B cell (primary cell): ENCODE results near the gene TTLL5. TPM values are rescaled to one million over a fixed set of nuclear protein-coding genes. Genes with fewer than 3 reads are reported as not detected.

Source experiments
- ATAC-seq: fragments of 200-7000 bp; cut with Tn5 transposase; one replicate; pipeline ENCODE4 v1.10.0; 2021; ENCODE audit warnings: low read depth, mild to moderate bottlenecking, moderate number of reproducible peaks, moderate library complexity
- CTCF ChIA-PET: fragments of 350-600 bp; sonication (Branson Sonifier 250); formaldehyde crosslinking; loops from one replicate; lab custom pipeline; 2021; ENCODE audit warnings: antibody characterized with exemption, inconsistent platforms; lab: Charles Lee
- POLR2A ChIA-PET: fragments of 350-600 bp; sonication (Branson Sonifier 250); formaldehyde crosslinking; loops from one replicate; lab custom pipeline; 2021; ENCODE audit warnings: antibody characterized with exemption; lab: Charles Lee
- DNase-seq: peaks from one replicate; pipeline ENCODE4 v3.0.0; 2013
- H2AFZ ChIP-seq: 2 replicates; pipeline ENCODE4 v1.6.1; 2012; ENCODE audit warnings: mild to moderate bottlenecking, low read depth, low read length; ENCODE audit not compliant: insufficient read depth, poor library complexity, severe bottlenecking
- H3K27ac ChIP-seq, 2 donors: 1 replicate in 1 of 2; 2 replicates in 1 of 2; pipeline ENCODE4 v1.5.1; 2012 to 2013; ENCODE audit warnings: low read length in 2 of 2, mild to moderate bottlenecking in 2 of 2, moderate library complexity in 1 of 2
- H3K27me3 ChIP-seq, 4 experiments: fragments of 200-600 bp in 1 of 4; sonication (generic) in 1 of 4; replicated peaks in 1 of 4; 1 replicate in 2 of 4; 2 replicates in 2 of 4; pipeline versions ENCODE4 v1.6.1 to v1.7.0; 2013 to 2016; ENCODE audit warnings: low read length in 3 of 4, mild to moderate bottlenecking in 2 of 4, mixed read lengths in 1 of 4, moderate library complexity in 1 of 4; ENCODE audit not compliant: insufficient read depth in 4 of 4, control insufficient read depth in 3 of 4; ENCODE audit errors: control extremely low read depth in 1 of 4
- H3K36me3 ChIP-seq, 2 experiments: replicated peaks in 1 of 2; 1 replicate in 1 of 2; 2 replicates in 1 of 2; pipeline versions ENCODE4 v1.6.1 to v1.7.1; 2013; ENCODE audit warnings: low read length in 1 of 2; ENCODE audit not compliant: insufficient read depth in 2 of 2, control insufficient read depth in 1 of 2; ENCODE audit errors: control extremely low read depth in 1 of 2, extremely low read depth in 1 of 2
- H3K4me1 ChIP-seq, 2 donors: fragments of 200-600 bp in 1 of 2; sonication (generic) in 1 of 2; 1 replicate in 1 of 2; 2 replicates in 1 of 2; pipeline versions ENCODE4 v1.5.1 to v1.6.1; 2013 to 2017; ENCODE audit warnings: low read length in 2 of 2; ENCODE audit not compliant: control insufficient read depth in 2 of 2, insufficient read depth in 2 of 2
- H3K4me2 ChIP-seq: replicated peaks from 2 replicates; pipeline ENCODE3; 2012; ENCODE audit warnings: mild to moderate bottlenecking, low read depth, low read length; ENCODE audit not compliant: poor library complexity, severe bottlenecking
- H3K4me3 ChIP-seq, 5 experiments: fragments of 200-600 bp in 1 of 5; sonication (generic) in 1 of 5; 1 replicate in 3 of 5; 2 replicates in 2 of 5; pipeline versions ENCODE4 v1.5.1 to v1.7.0; 2011 to 2016; ENCODE audit warnings: low read length in 4 of 5, mild to moderate bottlenecking in 4 of 5, low read depth in 2 of 5, control low read depth in 1 of 5, moderate library complexity in 1 of 5; ENCODE audit not compliant: insufficient read depth in 1 of 5; ENCODE audit errors: control extremely low read depth in 1 of 5, extremely low read depth in 1 of 5
- H3K79me2 ChIP-seq: fragments of 200-600 bp; sonication (generic); one replicate; pipeline ENCODE4 v1.6.0; 2016; ENCODE audit warnings: low read length; ENCODE audit not compliant: control insufficient read depth, insufficient read depth
- H3K9ac ChIP-seq: fragments of 200-600 bp; sonication (generic); 2 replicates; pipeline ENCODE4 v1.6.1; 2017; ENCODE audit warnings: mild to moderate bottlenecking, low read length, moderate library complexity
- H3K9me3 ChIP-seq, 3 donors: one replicate each; pipeline versions ENCODE4 v1.6.1 to v1.7.1; 2013; ENCODE audit warnings: low read length in 2 of 3; ENCODE audit not compliant: control insufficient read depth in 2 of 3, insufficient read depth in 1 of 3; ENCODE audit errors: control extremely low read depth in 1 of 3
- H4K20me1 ChIP-seq: 2 replicates; pipeline ENCODE4 v1.6.0; 2012; ENCODE audit warnings: mild to moderate bottlenecking, low read length; ENCODE audit not compliant: insufficient read depth, control insufficient read depth, poor library complexity, severe bottlenecking
- H3K27ac Mint-ChIP-seq: one replicate; pipeline ENCODE4 v1.8.0; 2021; ENCODE audit warnings: mixed read lengths
- H3K27me3 Mint-ChIP-seq: one replicate; pipeline ENCODE4 v1.8.0; 2021; ENCODE audit warnings: mixed read lengths
- H3K4me1 Mint-ChIP-seq: one replicate; pipeline ENCODE4 v1.8.0; 2021; ENCODE audit warnings: mixed read lengths
- H3K4me3 Mint-ChIP-seq: one replicate; pipeline ENCODE4 v1.8.0; 2021; ENCODE audit warnings: mixed read lengths
- H3K9me3 Mint-ChIP-seq: one replicate; pipeline ENCODE4 v1.8.0; 2022; ENCODE audit warnings: mixed read lengths; ENCODE audit not compliant: insufficient read depth
- EZH2 ChIP-seq: IDR thresholded peaks from 2 replicates; pipeline ENCODE4 v1.6.1; 2012; ENCODE audit warnings: borderline replicate concordance, low read depth, mild to moderate bottlenecking, moderate library complexity, low read length; ENCODE audit not compliant: insufficient read depth, poor library complexity, severe bottlenecking
- whole genome bisulfite sequencing: methylation state at CpG from one replicate; pipeline ENCODE4 v1.1.5; 2013; ENCODE audit warnings: missing lambda C conversion rate; ENCODE audit not compliant: insufficient coverage; 5-methylcytosine and 5-hydroxymethylcytosine counted together
- intact Hi-C: fragments of 100-400 bp; cut with micrococcal nuclease; formaldehyde crosslinking; loops from one replicate; pipeline ENCODE4 v1.10.0; 2022
- polyA plus RNA-seq: library from polyadenylated mRNA; depleted of rRNA; stranded (reverse); fragments of >200 nt; gene quantifications from 2 replicates; pipeline ENCODE4 v1.2.3, GENCODE V29; 2012
- total RNA-seq, 2 donors: library from RNA; stranded (reverse); fragments of 120-200 nt in 1 of 2; gene quantifications; 1 replicate in 1 of 2; 2 replicates in 1 of 2; pipeline versions ENCODE4 v1.2.3 to v1.2.4, GENCODE V29; 2013 to 2022
- TF ChIP-seq, protein P1 (sequence below): fragments of 200-600 bp; IDR thresholded peaks from one replicate; pipeline ENCODE4 v1.8.0; 2022; ENCODE audit warnings: antibody characterized with exemption, mild to moderate bottlenecking

The TTLL5 gene
- total and polyA plus RNA-seq, 2 donors (not counting 1 experiment from before 2014, with no cell fraction given): 10.9 to 50.9 TPM

DNA sequence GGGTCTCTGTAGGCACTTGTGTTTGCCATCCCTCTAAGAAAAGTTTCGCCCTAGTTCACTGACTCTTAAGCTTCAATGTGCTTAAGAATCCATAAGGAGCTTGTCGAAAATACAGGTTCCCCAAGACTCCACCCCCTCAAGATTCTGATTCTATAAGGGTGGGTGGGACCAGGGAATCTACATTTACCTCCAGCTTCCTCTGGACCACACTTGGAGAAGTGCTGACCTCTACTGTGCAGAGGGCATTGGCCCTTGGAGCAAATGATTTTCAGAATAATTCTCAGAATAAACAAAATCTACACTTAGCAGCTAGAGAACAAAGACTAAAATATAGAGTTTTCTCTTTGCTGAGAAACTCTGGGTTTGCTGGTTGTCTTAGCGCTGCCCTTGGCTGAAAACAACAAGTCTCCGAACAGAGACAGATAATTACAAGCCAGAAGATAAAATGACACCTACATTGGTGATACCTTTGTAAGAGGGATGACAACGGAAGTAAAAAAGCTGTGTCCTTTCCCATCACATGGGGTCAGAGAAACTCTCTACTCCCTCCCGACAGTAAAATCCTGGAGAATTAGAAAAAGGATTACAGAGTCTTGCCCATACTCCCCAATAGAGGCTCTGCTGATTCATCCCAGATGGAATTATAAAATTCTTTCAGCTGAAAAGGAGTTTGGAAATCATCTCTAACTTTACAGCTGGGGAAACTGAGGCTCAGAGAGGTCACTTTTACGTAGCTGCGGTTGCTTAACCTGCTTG, 316.0 kb downstream of the TTLL5 start:
- TF ChIP-seq, protein P1, sequence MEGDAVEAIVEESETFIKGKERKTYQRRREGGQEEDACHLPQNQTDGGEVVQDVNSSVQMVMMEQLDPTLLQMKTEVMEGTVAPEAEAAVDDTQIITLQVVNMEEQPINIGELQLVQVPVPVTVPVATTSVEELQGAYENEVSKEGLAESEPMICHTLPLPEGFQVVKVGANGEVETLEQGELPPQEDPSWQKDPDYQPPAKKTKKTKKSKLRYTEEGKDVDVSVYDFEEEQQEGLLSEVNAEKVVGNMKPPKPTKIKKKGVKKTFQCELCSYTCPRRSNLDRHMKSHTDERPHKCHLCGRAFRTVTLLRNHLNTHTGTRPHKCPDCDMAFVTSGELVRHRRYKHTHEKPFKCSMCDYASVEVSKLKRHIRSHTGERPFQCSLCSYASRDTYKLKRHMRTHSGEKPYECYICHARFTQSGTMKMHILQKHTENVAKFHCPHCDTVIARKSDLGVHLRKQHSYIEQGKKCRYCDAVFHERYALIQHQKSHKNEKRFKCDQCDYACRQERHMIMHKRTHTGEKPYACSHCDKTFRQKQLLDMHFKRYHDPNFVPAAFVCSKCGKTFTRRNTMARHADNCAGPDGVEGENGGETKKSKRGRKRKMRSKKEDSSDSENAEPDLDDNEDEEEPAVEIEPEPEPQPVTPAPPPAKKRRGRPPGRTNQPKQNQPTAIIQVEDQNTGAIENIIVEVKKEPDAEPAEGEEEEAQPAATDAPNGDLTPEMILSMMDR: no peak
- no peak for TF ChIP-seq EZH2
- Histone ChIP-seq H3K4me1 (peaks cover 37 to 51% of the 10 kb centered on the region in 2 donors), H3K9ac (no peak overlapping the region), H3K27ac (no peak overlapping the region), H2AFZ (peak overlapping the region; percentile 25), H4K20me1 (no peaks in the 10 kb centered on the region), H3K36me3 (no peaks in the 10 kb centered on the region), H3K79me2 (peaks cover 4% of the 10 kb centered on the region), H3K9me3 (no peaks in the 10 kb centered on the region), H3K4me3 (no peak overlapping the region), H3K4me2 (peak overlapping the region; percentile 10), H3K27me3 (no peaks in the 10 kb centered on the region)
- intact Hi-C loops: no loop called here
- DNase-seq (no peak), ATAC-seq (no peak)
- ChIA-PET POLR2A (interaction anchor here (1.1 kb wide), 1 partner anchor 9 kb away, joined by 3 read pairs; the partner anchor contains the start of gene IFT43), CTCF (interaction anchor here (4.7 to 15.2 kb wide), 3 partner anchors 16 to 266 kb away, joined by 27 to 376 read pairs (median 197); no protein-coding TSS in a partner anchor)
- Mint-ChIP-seq H3K27me3 (no peaks in the 10 kb centered on the region), H3K9me3 (no peaks in the 10 kb centered on the region), H3K4me1 (peaks cover 63% of the 10 kb centered on the region), H3K4me3 (no peak overlapping the region), H3K27ac (peak overlapping the region; percentile 66)
- WGBS: no CpG with 5 or more reads among the region's 8 CpGs

DNA sequence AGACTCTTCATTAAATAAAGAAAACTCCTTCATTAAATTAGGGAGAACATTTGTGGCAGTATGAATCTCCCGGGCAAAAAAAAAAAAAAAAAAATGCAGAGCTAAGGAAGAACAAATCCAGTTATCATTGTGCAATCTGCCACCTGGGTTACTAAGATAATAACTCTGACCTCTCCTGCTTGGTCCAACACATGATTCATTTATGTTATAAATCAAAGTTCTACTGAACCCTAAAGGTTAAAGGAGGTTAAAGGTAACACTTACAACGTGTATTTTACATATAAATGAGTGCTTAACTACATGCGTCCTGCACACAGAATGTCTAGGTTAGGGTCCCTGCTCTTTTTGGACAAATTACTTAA, 316.5 kb downstream of the TTLL5 start:
- CTCF ChIA-PET: interaction anchor here (4.7 to 15.2 kb wide), 3 partner anchors 17 to 267 kb away, joined by 27 to 376 read pairs (median 197); no protein-coding TSS in a partner anchor
- H3K4me1 ChIP-seq: peaks cover 37 to 52% of the 10 kb centered on the region in 2 donors
- no peak overlapping the region for H3K9ac ChIP-seq
- H3K27me3 ChIP-seq: no peaks in the 10 kb centered on the region
- no peaks in the 10 kb centered on the region for H3K9me3 ChIP-seq
- H3K36me3 ChIP-seq: no peaks in the 10 kb centered on the region
- intact Hi-C loops: no loop called here
- no peaks in the 10 kb centered on the region for H3K27me3 Mint-ChIP-seq
- peaks cover 63% of the 10 kb centered on the region for H3K4me1 Mint-ChIP-seq
- H3K4me2 ChIP-seq: peak overlapping the region; percentile 60
- H3K27ac ChIP-seq: peak overlapping the region in 1 of 2 donors; percentile 18
- H3K9me3 Mint-ChIP-seq: no peaks in the 10 kb centered on the region
- H4K20me1 ChIP-seq: no peaks in the 10 kb centered on the region
- H3K4me3 ChIP-seq: peak overlapping the region in 1 of 5 experiments; percentile 27
- H3K4me3 Mint-ChIP-seq: peak overlapping the region; percentile 34
- TF ChIP-seq, protein P1: no peak
- no peak for TF ChIP-seq EZH2
- peaks cover 4% of the 10 kb centered on the region for H3K79me2 ChIP-seq
- peak overlapping the region; percentile 89 for H3K27ac Mint-ChIP-seq
- no peak for ATAC-seq
- DNase-seq: no peak
- WGBS: no CpG with 5 or more reads among the region's 3 CpGs
- peak overlapping the region; percentile 68 for H2AFZ ChIP-seq
- POLR2A ChIA-PET: interaction anchor here (1.1 kb wide), 1 partner anchor 8 kb away, joined by 3 read pairs; the partner anchor contains the start of gene IFT43
